Measurements from ENCODE around the gene KLK15.
"Not testable (repeated sequence)": the region's sequence is repeated elsewhere in the genome, so short reads cannot be mapped to it uniquely, and the experiment has no call there.

Gene KLK15

GRCh38 chr19:50796128-50796633 lies 37.2 kb downstream of the KLK15 start:
- DNase-seq (ENCODE audit: low spot score) = no peak

- DNase-seq (ENCODE audit: low spot score) = no peak
These were observed 37.7 kb downstream of the KLK15 start for GRCh38 chr19:50795664-50796073.

GRCh38 chr19:50794876-50795663 lies 38.3 kb downstream of the KLK15 start:
- DNase-seq (ENCODE audit: low spot score) = no peak

GRCh38 chr19:50794074-50794875 lies 39.1 kb downstream of the KLK15 start:
- no peak for DNase-seq (ENCODE audit: low spot score)

GRCh38 chr19:50793558-50794065 lies 39.8 kb downstream of the KLK15 start:
- no peak for DNase-seq (ENCODE audit: low spot score)

GRCh38 chr19:50792272-50793250 lies 40.8 kb downstream of the KLK15 start:
- DNase-seq (ENCODE audit: low spot score) = no peak

- no peak for DNase-seq (ENCODE audit: low spot score)
These were observed 41.6 kb downstream of the KLK15 start for GRCh38 chr19:50791594-50792271.

- DNase-seq (ENCODE audit: low spot score) = no peak
These were observed 42.4 kb downstream of the KLK15 start for GRCh38 chr19:50790922-50791467.

GRCh38 chr19:50790396-50790795 lies 43.0 kb downstream of the KLK15 start, which contains the start of gene ACP4:
ACP4 (plus strand) TSS chr19:50790415; CDS start chr19:50790415, 0 bp downstream.
- no peak for DNase-seq (ENCODE audit: low spot score)

GRCh38 chr19:50785329-50785728 lies 48.0 kb downstream of the KLK15 start:
- no peak for DNase-seq (ENCODE audit: low spot score)

- DNase-seq (ENCODE audit: low spot score) = no peak
These were observed 48.7 kb downstream of the KLK15 start for GRCh38 chr19:50784710-50785109.

- DNase-seq (ENCODE audit: low spot score) = not testable (repeated sequence)
These were observed 49.6 kb downstream of the KLK15 start for GRCh38 chr19:50783848-50784152.

GRCh38 chr19:50780753-50781435 lies 52.5 kb downstream of the KLK15 start:
- no peak for DNase-seq (ENCODE audit: low spot score)

- DNase-seq (ENCODE audit: low spot score) = no peak
These were observed 53.6 kb downstream of the KLK15 start for GRCh38 chr19:50779504-50780457.

GRCh38 chr19:50778906-50779430 lies 54.4 kb downstream of the KLK15 start:
- DNase-seq (ENCODE audit: low spot score) = no peak

GRCh38 chr19:50777830-50778303 lies 55.5 kb downstream of the KLK15 start:
- DNase-seq (ENCODE audit: low spot score) = no peak

GRCh38 chr19:50777261-50777660 lies 56.1 kb downstream of the KLK15 start:
- DNase-seq (ENCODE audit: low spot score) = no peak

GRCh38 chr19:50776131-50776530 lies 57.2 kb downstream of the KLK15 start:
- DNase-seq (ENCODE audit: low spot score) = no peak
